Cardiac muscle cell (in vitro differentiated cells and primary cell): Measurements from ENCODE around the gene NPLOC4. TPM values are rescaled to one million over a fixed set of nuclear protein-coding genes. Genes with fewer than 3 reads are reported as not detected.
A peak's percentile ranks its signal among the peaks of the same experiment; 100 is the strongest.

ENCODE experiments used
- DNase-seq, 2 donors: peaks; one replicate each; pipeline versions ENCODE4 v3.0.0 to v3.0.0-alpha.2; 2010 to 2017; ENCODE audit warnings: low read depth in 1 of 2, low spot score in 1 of 2
- H3K27ac ChIP-seq: fragments of 200-600 bp; sonication (generic); 2 replicates; pipeline ENCODE4 v1.5.1; 2016
- H3K27me3 ChIP-seq: fragments of 200-600 bp; sonication (generic); 2 replicates; pipeline ENCODE4 v1.6.0; 2016; ENCODE audit warnings: control low read depth
- H3K36me3 ChIP-seq: fragments of 200-600 bp; sonication (generic); 2 replicates; pipeline ENCODE4 v1.5.1; 2016; ENCODE audit warnings: control low read depth
- H3K4me1 ChIP-seq: fragments of 200-600 bp; sonication (generic); 2 replicates; pipeline ENCODE4 v1.8.1; 2017; ENCODE audit warnings: low read depth, mild to moderate bottlenecking, mixed run types
- H3K4me3 ChIP-seq: fragments of 200-600 bp; sonication (generic); 2 replicates; pipeline ENCODE4 v1.5.1; 2016; ENCODE audit warnings: mild to moderate bottlenecking
- H3K9me3 ChIP-seq: fragments of 200-600 bp; sonication (generic); 2 replicates; pipeline ENCODE4 v1.5.1; 2017; ENCODE audit warnings: low read depth, mild to moderate bottlenecking, control low read depth
- polyA plus RNA-seq: library from polyadenylated mRNA; unstranded; fragments of >200 nt; fragmentation: Nextera tagmentation; extraction: Ambion mirVana; gene quantifications from 2 replicates; pipeline ENCODE4 v1.2.1, GENCODE V29; 2016
- total RNA-seq: library from RNA; depleted of rRNA; stranded (reverse); fragments of >200 nt; gene quantifications from 2 replicates; pipeline ENCODE4 v1.2.3, GENCODE V29; 2016
- TF ChIP-seq, protein P1 (sequence below): IDR thresholded peaks from 2 replicates; pipeline ENCODE4 v1.5.1; 2012; ENCODE audit warnings: low read depth, mild to moderate bottlenecking, low read length

Gene NPLOC4
- total and polyA plus RNA-seq, 2 experiments from 2014 or later = 51.5 to 53.8 TPM

GRCh38 chr17:81542431-81543338 is 94.2 kb downstream of the NPLOC4 start:
- no peak for DNase-seq
- peaks cover 21% of the 10 kb centered on the region for H3K36me3 ChIP-seq

GRCh38 chr17:81541123-81541522 is 95.8 kb downstream of the NPLOC4 start:
- Histone ChIP-seq H3K4me3 (no peak overlapping the region), H3K4me1 (peaks cover 3% of the 10 kb centered on the region), H3K27ac (no peak overlapping the region), H3K36me3 (peaks cover 17% of the 10 kb centered on the region), H3K27me3 (peaks cover 10% of the 10 kb centered on the region), H3K9me3 (no peaks in the 10 kb centered on the region)
- DNase-seq = no peak
- TF ChIP-seq, protein P1, sequence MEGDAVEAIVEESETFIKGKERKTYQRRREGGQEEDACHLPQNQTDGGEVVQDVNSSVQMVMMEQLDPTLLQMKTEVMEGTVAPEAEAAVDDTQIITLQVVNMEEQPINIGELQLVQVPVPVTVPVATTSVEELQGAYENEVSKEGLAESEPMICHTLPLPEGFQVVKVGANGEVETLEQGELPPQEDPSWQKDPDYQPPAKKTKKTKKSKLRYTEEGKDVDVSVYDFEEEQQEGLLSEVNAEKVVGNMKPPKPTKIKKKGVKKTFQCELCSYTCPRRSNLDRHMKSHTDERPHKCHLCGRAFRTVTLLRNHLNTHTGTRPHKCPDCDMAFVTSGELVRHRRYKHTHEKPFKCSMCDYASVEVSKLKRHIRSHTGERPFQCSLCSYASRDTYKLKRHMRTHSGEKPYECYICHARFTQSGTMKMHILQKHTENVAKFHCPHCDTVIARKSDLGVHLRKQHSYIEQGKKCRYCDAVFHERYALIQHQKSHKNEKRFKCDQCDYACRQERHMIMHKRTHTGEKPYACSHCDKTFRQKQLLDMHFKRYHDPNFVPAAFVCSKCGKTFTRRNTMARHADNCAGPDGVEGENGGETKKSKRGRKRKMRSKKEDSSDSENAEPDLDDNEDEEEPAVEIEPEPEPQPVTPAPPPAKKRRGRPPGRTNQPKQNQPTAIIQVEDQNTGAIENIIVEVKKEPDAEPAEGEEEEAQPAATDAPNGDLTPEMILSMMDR = no peak

More at GRCh38 chr17:81542431-81543338, 94.2 kb downstream of the NPLOC4 start:
- Histone ChIP-seq H3K4me3 (no peak overlapping the region), H3K9me3 (no peaks in the 10 kb centered on the region), H3K27me3 (no peaks in the 10 kb centered on the region), H3K27ac (no peak overlapping the region), H3K4me1 (no peaks in the 10 kb centered on the region)
- TF ChIP-seq, protein P1 = no peak

GRCh38 chr17:81540676-81541027 is 96.3 kb downstream of the NPLOC4 start:
- TF ChIP-seq, protein P1 = no peak
- Histone ChIP-seq H3K27me3 (peaks cover 15% of the 10 kb centered on the region), H3K27ac (no peak overlapping the region), H3K4me3 (no peak overlapping the region), H3K4me1 (peaks cover 3% of the 10 kb centered on the region), H3K9me3 (no peaks in the 10 kb centered on the region), H3K36me3 (peaks cover 15% of the 10 kb centered on the region)
- DNase-seq = no peak

DNA sequence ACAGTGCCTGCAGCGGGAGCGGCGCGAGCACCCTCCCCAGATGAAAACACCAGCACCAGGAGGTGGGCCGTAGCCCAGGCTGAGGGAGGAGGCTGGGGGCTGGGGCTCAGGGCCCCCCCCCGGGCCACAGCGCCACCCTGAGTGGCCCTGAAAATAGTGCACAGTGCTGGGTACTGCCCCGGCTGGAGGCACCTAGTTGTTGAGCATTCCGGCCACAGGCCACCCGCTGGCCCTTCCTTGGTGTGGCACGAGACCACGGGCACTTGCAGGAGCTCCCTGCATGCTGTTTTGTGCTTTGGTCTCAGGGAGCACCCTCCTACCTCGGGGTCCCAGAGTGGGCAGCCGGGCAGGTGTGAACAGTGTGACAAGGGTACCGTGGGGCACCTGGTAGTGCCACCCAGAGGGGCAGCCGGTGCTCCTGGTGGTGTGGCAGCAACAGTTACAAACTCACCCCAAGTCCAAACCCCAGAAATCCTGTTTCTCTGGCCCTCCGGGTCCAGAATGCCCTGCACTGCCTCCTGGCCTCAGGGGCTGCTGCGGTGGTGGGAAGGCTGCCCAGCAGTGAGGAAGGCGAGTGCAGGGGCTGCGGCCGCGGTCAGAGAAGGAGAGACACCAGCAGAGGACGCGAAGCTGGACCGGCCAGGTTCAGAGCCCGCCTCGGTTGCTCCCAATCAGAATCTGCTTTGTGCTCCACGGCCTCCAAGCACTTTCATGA is 96.8 kb downstream of the NPLOC4 start:
- Histone ChIP-seq H3K4me1 (peaks cover 3% of the 10 kb centered on the region), H3K4me3 (no peak overlapping the region), H3K27me3 (peaks cover 15% of the 10 kb centered on the region), H3K9me3 (no peaks in the 10 kb centered on the region), H3K27ac (no peak overlapping the region), H3K36me3 (peaks cover 11% of the 10 kb centered on the region)
- TF ChIP-seq, protein P1 = no peak
- DNase-seq = peak in 1 of 2 donors; percentile 0

DNA sequence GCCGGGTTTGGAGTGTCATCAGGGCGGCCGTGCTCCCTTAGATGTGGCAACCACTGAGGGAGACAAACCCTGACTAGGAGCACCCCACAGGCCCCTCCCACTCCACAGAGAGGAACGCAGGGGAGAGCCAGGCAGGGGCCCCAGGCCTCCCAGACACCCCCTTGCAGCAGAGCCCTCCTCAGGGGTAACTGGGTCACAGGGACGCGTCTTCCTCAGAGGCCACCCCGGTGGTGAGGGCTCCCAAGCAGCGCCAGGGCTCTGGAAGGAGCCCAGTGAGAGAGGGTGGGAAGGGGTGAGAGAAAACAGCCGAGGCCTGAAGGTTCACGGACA is 97.4 kb downstream of the NPLOC4 start:
- H3K27ac ChIP-seq = no peak overlapping the region
- peaks cover 3% of the 10 kb centered on the region for H3K4me1 ChIP-seq
- peaks cover 7% of the 10 kb centered on the region for H3K36me3 ChIP-seq
- no peak overlapping the region for H3K4me3 ChIP-seq
- TF ChIP-seq, protein P1 = no peak
- H3K27me3 ChIP-seq = peaks cover 15% of the 10 kb centered on the region
- no peaks in the 10 kb centered on the region for H3K9me3 ChIP-seq
- DNase-seq = no peak
